HuH-7.5 (cell line): Measurements from ENCODE around the gene CREBBP.
"Not testable (repeated sequence)": the region's sequence is repeated elsewhere in the genome, so short reads cannot be mapped to it uniquely, and the experiment has no call there.

ENCODE experiments used
- DNase-seq: peaks from one replicate; pipeline ENCODE4 v3.0.0; 2011; ENCODE audit warnings: low spot score

Gene CREBBP

GRCh38 chr16:3880623-3881498 is at the start of gene CREBBP:
Gene CREBBP (minus strand): TSS chr16:3880713. CDS start chr16:3879916, 797 bp downstream.
- DNase-seq = peak; percentile 64

- not testable (repeated sequence) for DNase-seq
Measured at GRCh38 chr16:3927147-3927546, 46.6 kb upstream of the CREBBP start.

GRCh38 chr16:3924763-3925162 is 44.2 kb upstream of the CREBBP start:
- DNase-seq = no peak

GRCh38 chr16:3922241-3922640 is 41.7 kb upstream of the CREBBP start:
- DNase-seq = no peak

GRCh38 chr16:3920206-3920605 is 39.7 kb upstream of the CREBBP start:
- no peak for DNase-seq

- no peak for DNase-seq
Measured at GRCh38 chr16:3919413-3919812, 38.9 kb upstream of the CREBBP start.

- no peak for DNase-seq
Measured at GRCh38 chr16:3915426-3916260, 35.1 kb upstream of the CREBBP start.

- DNase-seq = no peak
Measured at GRCh38 chr16:3912897-3913296, 32.4 kb upstream of the CREBBP start.

GRCh38 chr16:3912373-3912772 is 31.9 kb upstream of the CREBBP start:
- DNase-seq = no peak

- DNase-seq = not testable (repeated sequence)
Measured at GRCh38 chr16:3911741-3912140, 31.2 kb upstream of the CREBBP start.

- no peak for DNase-seq
Measured at GRCh38 chr16:3909791-3910583, 29.5 kb upstream of the CREBBP start.

GRCh38 chr16:3908951-3909437 is 28.5 kb upstream of the CREBBP start:
- no peak for DNase-seq

- no peak for DNase-seq
Measured at GRCh38 chr16:3907586-3907985, 27.1 kb upstream of the CREBBP start.

- no peak for DNase-seq
Measured at GRCh38 chr16:3906363-3906762, 25.9 kb upstream of the CREBBP start.

- no peak for DNase-seq
Measured at GRCh38 chr16:3904875-3905274, 24.4 kb upstream of the CREBBP start.

GRCh38 chr16:3890091-3890490 is 9.6 kb upstream of the CREBBP start:
- no peak for DNase-seq

- no peak for DNase-seq
Measured at GRCh38 chr16:3889059-3889458, 8.5 kb upstream of the CREBBP start.

- DNase-seq = not testable (repeated sequence)
Measured at GRCh38 chr16:3885999-3886398, 5.5 kb upstream of the CREBBP start.

GRCh38 chr16:3884398-3884797 is 3.9 kb upstream of the CREBBP start:
- DNase-seq = no peak

GRCh38 chr16:3882531-3882930 is 2.0 kb upstream of the CREBBP start:
- no peak for DNase-seq

GRCh38 chr16:3881499-3881990 is 1.0 kb upstream of the CREBBP start:
- DNase-seq = no peak
